DOHH2 (cell line): ENCODE results near the gene ALDH4A1.

Experiments used
- H3F3A ChIP-seq: fragments of 200-600 bp; sonication (generic), shearing (Covaris generic); 2 replicates; pipeline ENCODE4 v1.6.0; 2016; ENCODE audit warnings: antibody characterized with exemption, mild to moderate bottlenecking; ENCODE audit not compliant: control insufficient read depth, insufficient read depth
- H3K27ac ChIP-seq: fragments of 200-600 bp; sonication (generic); 2 replicates; pipeline ENCODE4 v1.5.1; 2014; ENCODE audit warnings: low read depth, mild to moderate bottlenecking, low read length, moderate library complexity
- H3K27me3 ChIP-seq: fragments of 200-600 bp; sonication (generic); 2 replicates; pipeline ENCODE4 v1.6.1; 2014; ENCODE audit warnings: mild to moderate bottlenecking, low read length, mixed read lengths; ENCODE audit not compliant: control insufficient read depth
- H3K36me3 ChIP-seq: fragments of 200-600 bp; sonication (generic); 2 replicates; pipeline ENCODE4 v1.6.1; 2014; ENCODE audit warnings: mild to moderate bottlenecking, low read length, moderate library complexity, mixed read lengths; ENCODE audit not compliant: control insufficient read depth
- H3K4me1 ChIP-seq: fragments of 200-600 bp; sonication (generic); 2 replicates; pipeline ENCODE4 v1.6.1; 2014; ENCODE audit warnings: mild to moderate bottlenecking, low read length, mixed read lengths; ENCODE audit not compliant: control insufficient read depth
- H3K4me2 ChIP-seq: fragments of 200-600 bp; sonication (generic); 2 replicates; pipeline ENCODE4 v1.6.0; 2014; ENCODE audit warnings: mild to moderate bottlenecking, low read length, moderate library complexity
- H3K4me3 ChIP-seq: fragments of 200-600 bp; sonication (generic); 2 replicates; pipeline ENCODE4 v1.5.1; 2014; ENCODE audit warnings: mild to moderate bottlenecking, low read length, mixed read lengths
- H3K79me2 ChIP-seq: fragments of 200-600 bp; sonication (generic); 2 replicates; pipeline ENCODE4 v1.6.1; 2014; ENCODE audit warnings: mild to moderate bottlenecking, low read length, mixed read lengths; ENCODE audit not compliant: control insufficient read depth
- H3K9me2 ChIP-seq: fragments of 200-600 bp; sonication (generic); replicated peaks from 2 replicates; pipeline ENCODE4 v1.6.1; 2014; ENCODE audit warnings: mild to moderate bottlenecking, low read length, mixed read lengths; ENCODE audit not compliant: control insufficient read depth
- H3K9me3 ChIP-seq: fragments of 200-600 bp; sonication (generic); 2 replicates; pipeline ENCODE4 v1.6.1; 2014; ENCODE audit warnings: antibody characterized with exemption, low read length, mixed read lengths; ENCODE audit not compliant: control insufficient read depth, insufficient read depth
- H4K20me1 ChIP-seq: fragments of 200-600 bp; sonication (generic); 2 replicates; pipeline ENCODE4 v1.6.0; 2014; ENCODE audit warnings: low read depth, mild to moderate bottlenecking, antibody characterized with exemption, low read length, moderate library complexity; ENCODE audit not compliant: control insufficient read depth, insufficient read depth
- CTCF ChIP-seq: fragments of 200-600 bp; sonication (generic); IDR thresholded peaks from one replicate; pipeline ENCODE4 v1.5.1; 2014; ENCODE audit warnings: antibody characterized with exemption, mild to moderate bottlenecking, low read depth, low read length; ENCODE audit not compliant: poor library complexity, severe bottlenecking
- EZH2phosphoT487 ChIP-seq: fragments of 200-600 bp; sonication (generic); IDR thresholded peaks from 2 replicates; pipeline ENCODE4 v1.6.1; 2017; ENCODE audit warnings: borderline replicate concordance, mild to moderate bottlenecking, antibody characterized with exemption, low read length, moderate library complexity, mixed read lengths

ALDH4A1 gene

GRCh38 chr1:18945401-18945849 lies 43.1 kb upstream of the ALDH4A1 start:
- no peaks in the 10 kb centered on the region for H3K9me2 ChIP-seq
- peaks cover 7% of the 10 kb centered on the region for H3K27me3 ChIP-seq
- H3K79me2 ChIP-seq: no peaks in the 10 kb centered on the region
- no peak overlapping the region for H3K4me3 ChIP-seq
- no peaks in the 10 kb centered on the region for H4K20me1 ChIP-seq
- H3K4me1 ChIP-seq: peaks cover 8% of the 10 kb centered on the region
- no peaks in the 10 kb centered on the region for H3K9me3 ChIP-seq
- H3K27ac ChIP-seq: no peak overlapping the region
- no peaks in the 10 kb centered on the region for H3K36me3 ChIP-seq
- TF ChIP-seq EZH2phosphoT487 (no peak), CTCF (no peak)
- H3F3A ChIP-seq: no peaks in the 10 kb centered on the region
- no peak overlapping the region for H3K4me2 ChIP-seq

- no peaks in the 10 kb centered on the region for H4K20me1 ChIP-seq
- H3K4me2 ChIP-seq: no peak overlapping the region
- H3K36me3 ChIP-seq: no peaks in the 10 kb centered on the region
- H3K27me3 ChIP-seq: 0 out of 2 replicates have a peak, but pooled peaks cover 3% of the 10 kb centered on the region
- no peaks in the 10 kb centered on the region for H3K9me3 ChIP-seq
- H3K4me3 ChIP-seq: no peak overlapping the region
- H3K27ac ChIP-seq: no peak overlapping the region
- peaks cover 2% of the 10 kb centered on the region for H3K4me1 ChIP-seq
- H3K9me2 ChIP-seq: no peaks in the 10 kb centered on the region
- TF ChIP-seq CTCF (no peak), EZH2phosphoT487 (no peak)
- no peaks in the 10 kb centered on the region for H3K79me2 ChIP-seq
- no peaks in the 10 kb centered on the region for H3F3A ChIP-seq
Observed at GRCh38 chr1:18944810-18945209, 42.5 kb upstream of the ALDH4A1 start.

- H3K27ac ChIP-seq: no peak overlapping the region
- H3K4me1 ChIP-seq: no peaks in the 10 kb centered on the region
- no peaks in the 10 kb centered on the region for H3K9me2 ChIP-seq
Observed at GRCh38 chr1:18943914-18944572, 41.7 kb upstream of the ALDH4A1 start.

More at GRCh38 chr1:18943914-18944572, 41.7 kb upstream of the ALDH4A1 start:
- no peaks in the 10 kb centered on the region for H4K20me1 ChIP-seq
- H3K9me3 ChIP-seq: no peaks in the 10 kb centered on the region
- no peaks in the 10 kb centered on the region for H3K79me2 ChIP-seq
- TF ChIP-seq EZH2phosphoT487: no peak
- TF ChIP-seq CTCF: no peak
- no peak overlapping the region for H3K4me2 ChIP-seq
- no peaks in the 10 kb centered on the region for H3K36me3 ChIP-seq
- no peaks in the 10 kb centered on the region for H3K27me3 ChIP-seq
- no peak overlapping the region for H3K4me3 ChIP-seq
- H3F3A ChIP-seq: no peaks in the 10 kb centered on the region
